GM10266 (cell line): Measurements from ENCODE around the gene COL17A1.

Source experiments
- DNase-seq: peaks from one replicate; pipeline ENCODE4 v3.0.0; 2012; ENCODE audit errors: extremely low spot score
- CTCF ChIP-seq: IDR thresholded peaks from 2 replicates; pipeline ENCODE4 v1.5.1; 2012; ENCODE audit warnings: mild to moderate bottlenecking, low read depth; ENCODE audit not compliant: control insufficient read depth, insufficient read depth; ENCODE audit errors: missing control alignments

The COL17A1 gene

GRCh38 chr10:104045151-104046089, 40.3 kb downstream of the COL17A1 start:
- peak; percentile 53 for TF ChIP-seq CTCF
- no peak for DNase-seq

- TF ChIP-seq CTCF, result no peak
- no peak for DNase-seq
These were observed 41.8 kb downstream of the COL17A1 start for GRCh38 chr10:104043854-104044253.

GRCh38 chr10:104043185-104043830, 42.4 kb downstream of the COL17A1 start:
- DNase-seq, result no peak
- TF ChIP-seq CTCF, result no peak

GRCh38 chr10:104041891-104042535, 43.7 kb downstream of the COL17A1 start:
- no peak for DNase-seq
- TF ChIP-seq CTCF, result no peak

- TF ChIP-seq CTCF, result no peak
- DNase-seq, result no peak
These were observed 44.6 kb downstream of the COL17A1 start for GRCh38 chr10:104040862-104041789.

- no peak for TF ChIP-seq CTCF
- no peak for DNase-seq
These were observed 45.3 kb downstream of the COL17A1 start for GRCh38 chr10:104040382-104040781.
